ENCODE data around the gene LRRC23. TPM values are rescaled to one million over a fixed set of nuclear protein-coding genes. Genes with fewer than 3 reads are reported as not detected.

Gene LRRC23
- total RNA-seq = 12.4 and 12.7 TPM in 2 replicates

GRCh38 chr12:6904280-6905276 is at the start of gene LRRC23:
TSS of gene LRRC23 (plus strand) at chr12:6904822. CDS start at chr12:6905634, 812 bp downstream.

GRCh38 chr12:6867413-6868210 is 37.0 kb upstream of the LRRC23 start, which contains the start of gene TPI1:
TSS of gene TPI1 (plus strand) at chr12:6867531. CDS start at chr12:6867567, 36 bp downstream.

GRCh38 chr12:6873094-6874014 is 31.3 kb upstream of the LRRC23 start, which contains the start of gene SPSB2:
TSS of gene SPSB2 (minus strand) at chr12:6873303. CDS start at chr12:6872901, 402 bp downstream.

GRCh38 chr12:6914246-6914946 is 9.8 kb downstream of the LRRC23 start, which contains the start of gene ENO2:
TSS of gene ENO2 (plus strand) at chr12:6914580. CDS start at chr12:6915833, 1,253 bp downstream.

GRCh38 chr12:6927379-6928021 is 22.9 kb downstream of the LRRC23 start, which contains the start of gene ATN1:
TSS of gene ATN1 (plus strand) at chr12:6927959. CDS start at chr12:6934002, 6,043 bp downstream.

GRCh38 chr12:6943722-6944380 is 39.2 kb downstream of the LRRC23 start, which contains the start of the genes C12orf57 and RNU7-1:
TSS of gene C12orf57 (plus strand) at chr12:6944022. CDS start at chr12:6944122, 100 bp downstream.
TSS of gene RNU7-1 (plus strand) at chr12:6943816.

GRCh38 chr12:6950811-6951540 is 46.4 kb downstream of the LRRC23 start, which contains the start of gene PTPN6:
TSS of gene PTPN6 (plus strand) at chr12:6951356. CDS start at chr12:6951513, 157 bp downstream.

Other genes with a start within 250 kb of the LRRC23 start
- 26.0 and 41.9 TPM in 2 replicates for gene ING4, start 241.7 kb upstream of the LRRC23 start, total RNA-seq
- 9.2 and 10.6 TPM in 2 replicates for gene ZNF384, start 215.4 kb upstream of the LRRC23 start, total RNA-seq
- gene PIANP, start 204.0 kb upstream of the LRRC23 start, total RNA-seq = 0.13 TPM in 1 of 2 replicates, not detected in the other
- 143 and 164 TPM in 2 replicates for gene COPS7A, start 180.8 kb upstream of the LRRC23 start, total RNA-seq
- 119 TPM in 2 replicates for gene MLF2, start 151.7 kb upstream of the LRRC23 start, total RNA-seq
- 58.0 and 85.9 TPM in 2 replicates for gene PTMS, start 138.5 kb upstream of the LRRC23 start, total RNA-seq
- under 0.01 and 0.12 TPM in 2 replicates for gene LAG3, start 132.3 kb upstream of the LRRC23 start, total RNA-seq
- gene CD4, start 115.3 kb upstream of the LRRC23 start, total RNA-seq = 3.1 and 7.5 TPM in 2 replicates
- 5.7 and 7.9 TPM in 2 replicates for gene GPR162, start 83.0 kb upstream of the LRRC23 start, total RNA-seq
- gene P3H3, start 76.4 kb upstream of the LRRC23 start, total RNA-seq = 90.6 and 104 TPM in 2 replicates
- gene GNB3, start 63.9 kb upstream of the LRRC23 start, total RNA-seq = 1.6 and 1.8 TPM in 2 replicates
- 9.5 and 19.2 TPM in 2 replicates for gene CDCA3, start 53.5 kb upstream of the LRRC23 start, total RNA-seq
- gene USP5, start 52.7 kb upstream of the LRRC23 start, total RNA-seq = 98.9 and 128 TPM in 2 replicates
- gene TPI1, start 37.3 kb upstream of the LRRC23 start, total RNA-seq = 769 and 1,187 TPM in 2 replicates
- gene SPSB2, start 31.5 kb upstream of the LRRC23 start, total RNA-seq = 9.6 and 10.5 TPM in 2 replicates
- gene ENO2, start 9.8 kb downstream of the LRRC23 start, total RNA-seq = 16.2 and 19.3 TPM in 2 replicates
- 6.7 and 23.0 TPM in 2 replicates for gene ATN1, start 23.1 kb downstream of the LRRC23 start, total RNA-seq
- gene RNU7-1, start 39.0 kb downstream of the LRRC23 start, total RNA-seq = not detected in 2 replicates
- gene C12orf57, start 39.2 kb downstream of the LRRC23 start, total RNA-seq = 114 and 150 TPM in 2 replicates
- not detected in 2 replicates for gene PTPN6, start 46.5 kb downstream of the LRRC23 start, total RNA-seq
- 103 and 125 TPM in 2 replicates for gene PHB2, start 65.8 kb downstream of the LRRC23 start, total RNA-seq
- gene EMG1, start 66.1 kb downstream of the LRRC23 start, total RNA-seq = 26.3 and 35.9 TPM in 2 replicates
- 7.3 and 13.2 TPM in 2 replicates for gene LPCAT3, start 113.7 kb downstream of the LRRC23 start, total RNA-seq
- 215 and 232 TPM in 2 replicates for gene C1S, start 155.9 kb downstream of the LRRC23 start, total RNA-seq
- gene C1R, start 187.6 kb downstream of the LRRC23 start, total RNA-seq = 69.8 and 146 TPM in 2 replicates
- 24.4 and 38.4 TPM in 2 replicates for gene C1RL, start 204.4 kb downstream of the LRRC23 start, total RNA-seq
- 0.19 TPM in 1 of 2 replicates, not detected in the other for gene RBP5, start 224.1 kb downstream of the LRRC23 start, total RNA-seq
- gene CLSTN3, start 225.5 kb downstream of the LRRC23 start, total RNA-seq = 7.0 and 7.9 TPM in 2 replicates